Suprapubic skin (tissue), 4 donors: ENCODE data around the gene HOXB7. TPM values are rescaled to one million over a fixed set of nuclear protein-coding genes. Genes with fewer than 3 reads are reported as not detected.

Experiments
- DNase-seq, 2 donors: peaks; one replicate each; pipeline ENCODE4 v3.0.0-alpha.2; 2019; ENCODE audit warnings: low spot score in 2 of 2
- H3K27ac ChIP-seq: fragments of 200-600 bp; sonication (generic); one replicate; pipeline ENCODE4 v1.5.1; 2019
- H3K27me3 ChIP-seq: fragments of 200-600 bp; sonication (generic); one replicate; pipeline ENCODE4 v1.5.1; 2019
- H3K36me3 ChIP-seq: fragments of 200-600 bp; sonication (generic); one replicate; pipeline ENCODE4 v1.5.1; 2019
- H3K4me1 ChIP-seq: fragments of 200-600 bp; sonication (generic); one replicate; pipeline ENCODE4 v1.5.1; 2019
- H3K4me3 ChIP-seq: fragments of 200-600 bp; sonication (generic); one replicate; pipeline ENCODE4 v1.5.1; 2019; ENCODE audit warnings: mild to moderate bottlenecking
- H3K9me3 ChIP-seq: fragments of 200-600 bp; sonication (generic); one replicate; pipeline ENCODE4 v1.5.1; 2019
- CTCF ChIP-seq, 2 donors: fragments of 200-600 bp in 1 of 2; fragments of 450-650 bp in 1 of 2; sonication (generic) in 1 of 2; IDR thresholded peaks; one replicate each; pipeline ENCODE4 v1.5.1; 2016 to 2019; ENCODE audit warnings: antibody characterized with exemption in 2 of 2, mild to moderate bottlenecking in 1 of 2, moderate library complexity in 1 of 2
- EP300 ChIP-seq: sonication (generic); formaldehyde crosslinking; IDR thresholded peaks from one replicate; pipeline ENCODE4 v1.6.1; 2017; ENCODE audit warnings: antibody characterized with exemption
- POLR2A ChIP-seq, 2 donors: fragments of 450-650 bp; IDR thresholded peaks; one replicate each; pipeline ENCODE4 v1.6.1; 2017; ENCODE audit warnings: antibody characterized with exemption in 2 of 2, mild to moderate bottlenecking in 2 of 2, moderate library complexity in 2 of 2
- POLR2AphosphoS5 ChIP-seq, 3 donors: sonication (generic); formaldehyde crosslinking; IDR thresholded peaks; one replicate each; pipeline ENCODE4 v1.6.1; 2017; ENCODE audit warnings: antibody characterized with exemption in 3 of 3
- WGBS: methylation state at CpG from one replicate; pipeline ENCODE4 v1.1.5; 2018; 5-methylcytosine and 5-hydroxymethylcytosine counted together
- total RNA-seq, 4 donors: library from RNA; depleted of rRNA; stranded (reverse); fragments of >200 nt; gene quantifications; one replicate each; pipeline ENCODE4 v1.1.0, GENCODE V29; 2016

HOXB7 gene
- total RNA-seq, 4 donors from 2014 or later: 0.95 to 3.6 (median 2.4) TPM

GRCh38 chr17:48567646-48568354, 43.0 kb downstream of the HOXB7 start:
- Histone ChIP-seq H3K9me3 (no peaks in the 10 kb centered on the region), H3K36me3 (no peaks in the 10 kb centered on the region), H3K27me3 (peaks cover 6% of the 10 kb centered on the region), H3K27ac (no peak overlapping the region), H3K4me1 (peaks cover 69% of the 10 kb centered on the region), H3K4me3 (peak overlapping the region; percentile 25)
- DNase-seq: no peak
- 78% methylated on average over 2 of the region's 2 CpGs for WGBS
- TF ChIP-seq POLR2AphosphoS5 (IDR thresholded peaks at IDR 0.05) (no peak), POLR2A (IDR thresholded peaks at IDR 0.05) (no peak), CTCF (IDR thresholded peaks at IDR 0.05) (no peak)

- Histone ChIP-seq H3K27me3 (peaks cover 6% of the 10 kb centered on the region), H3K4me3 (no peak overlapping the region), H3K4me1 (peaks cover 69% of the 10 kb centered on the region), H3K9me3 (no peaks in the 10 kb centered on the region), H3K27ac (no peak overlapping the region), H3K36me3 (no peaks in the 10 kb centered on the region)
- TF ChIP-seq POLR2A (IDR thresholded peaks at IDR 0.05) (no peak), CTCF (IDR thresholded peaks at IDR 0.05) (no peak), POLR2AphosphoS5 (IDR thresholded peaks at IDR 0.05) (no peak), EP300 (no peak)
- WGBS: 79% methylated on average over 5 of the region's 6 CpGs
- no peak for DNase-seq
These were observed 43.6 kb downstream of the HOXB7 start for GRCh38 chr17:48567209-48567608.

GRCh38 chr17:48566717-48567116, 44.1 kb downstream of the HOXB7 start:
- Histone ChIP-seq H3K9me3 (no peaks in the 10 kb centered on the region), H3K4me1 (peaks cover 70% of the 10 kb centered on the region), H3K36me3 (no peaks in the 10 kb centered on the region), H3K4me3 (no peak overlapping the region), H3K27me3 (peaks cover 6% of the 10 kb centered on the region), H3K27ac (no peak overlapping the region)
- TF ChIP-seq EP300 (no peak), POLR2AphosphoS5 (IDR thresholded peaks at IDR 0.05) (no peak), POLR2A (IDR thresholded peaks at IDR 0.05) (no peak), CTCF (IDR thresholded peaks at IDR 0.05) (no peak)
- WGBS: 50% methylated on average over 2 of the region's 2 CpGs
- no peak for DNase-seq

- Histone ChIP-seq H3K9me3 (no peaks in the 10 kb centered on the region), H3K27me3 (peaks cover 6% of the 10 kb centered on the region), H3K27ac (no peak overlapping the region), H3K36me3 (no peaks in the 10 kb centered on the region), H3K4me3 (no peak overlapping the region), H3K4me1 (peaks cover 72% of the 10 kb centered on the region)
- TF ChIP-seq POLR2A (IDR thresholded peaks at IDR 0.05) (no peak), POLR2AphosphoS5 (IDR thresholded peaks at IDR 0.05) (no peak), EP300 (no peak), CTCF (IDR thresholded peaks at IDR 0.05) (no peak)
- DNase-seq: no peak
- 88% methylated on average over 4 of the region's 4 CpGs for WGBS
These were observed 44.7 kb downstream of the HOXB7 start for GRCh38 chr17:48565925-48566710.

GRCh38 chr17:48565022-48565554, 45.7 kb downstream of the HOXB7 start:
- no peaks in the 10 kb centered on the region for H3K9me3 ChIP-seq
- H3K36me3 ChIP-seq: no peaks in the 10 kb centered on the region
- peaks cover 73% of the 10 kb centered on the region for H3K4me1 ChIP-seq
- peak overlapping the region; percentile 74 for H3K27ac ChIP-seq
- DNase-seq: no peak
- whole genome bisulfite sequencing: 75% methylated on average over 2 of the region's 2 CpGs
- H3K4me3 ChIP-seq: peak overlapping the region; percentile 61
- no peak for TF ChIP-seq EP300
- TF ChIP-seq POLR2A (IDR thresholded peaks at IDR 0.05): no peak
- no peak for TF ChIP-seq POLR2AphosphoS5 (IDR thresholded peaks at IDR 0.05)
- TF ChIP-seq CTCF (IDR thresholded peaks at IDR 0.05): no peak
- H3K27me3 ChIP-seq: peaks cover 6% of the 10 kb centered on the region
